Heart right ventricle (tissue), 16 donors: Measurements from ENCODE around the gene POLD1. TPM values are rescaled to one million over a fixed set of nuclear protein-coding genes. Genes with fewer than 3 reads are reported as not detected.
"Not testable (repeated sequence)": the region's sequence is repeated elsewhere in the genome, so short reads cannot be mapped to it uniquely, and the experiment has no call there.

Experiments used
- ATAC-seq, 8 donors: fragments of 200-7000 bp; cut with Tn5 transposase; one replicate each; pipeline ENCODE4 v1.9.1; 2020; ENCODE audit warnings: mild to moderate bottlenecking in 8 of 8, moderate library complexity in 8 of 8, moderate number of reproducible peaks in 1 of 8
- DNase-seq, 2 donors: peaks; one replicate each; pipeline ENCODE4 v3.0.0-alpha.2; 2020
- H3K27ac ChIP-seq, 10 donors: fragments of 200-600 bp; sonication (generic) in 2 of 10; one replicate each; pipeline versions ENCODE4 v1.5.0 to v1.8.0; 2020 to 2022; ENCODE audit warnings: mild to moderate bottlenecking in 3 of 10
- H3K27me3 ChIP-seq, 7 donors: fragments of 200-600 bp; one replicate each; pipeline ENCODE4 v1.8.0; 2021 to 2022; ENCODE audit warnings: mild to moderate bottlenecking in 2 of 7
- H3K36me3 ChIP-seq, 9 donors: fragments of 200-600 bp; sonication (generic) in 1 of 9; one replicate each; pipeline versions ENCODE4 v1.5.0 to v1.8.0; 2020 to 2022; ENCODE audit warnings: mild to moderate bottlenecking in 2 of 9
- H3K4me1 ChIP-seq, 9 donors: fragments of 200-600 bp; sonication (generic) in 1 of 9; one replicate each; pipeline versions ENCODE4 v1.5.0 to v1.8.0; 2020 to 2022; ENCODE audit warnings: mild to moderate bottlenecking in 4 of 9
- H3K4me3 ChIP-seq, 10 donors: fragments of 200-600 bp; sonication (generic) in 2 of 10; one replicate each; pipeline versions ENCODE4 v1.5.0 to v1.8.0; 2020 to 2022; ENCODE audit warnings: mild to moderate bottlenecking in 7 of 10, moderate library complexity in 2 of 10
- H3K9me3 ChIP-seq, 11 donors: fragments of 200-600 bp in 10 of 11; sonication (generic) in 2 of 11; one replicate each; pipeline versions ENCODE4 v1.5.0 to v1.8.0; 2013 to 2022; ENCODE audit warnings: mild to moderate bottlenecking in 2 of 11, control low read depth in 1 of 11, moderate library complexity in 1 of 11
- CTCF ChIP-seq, 9 donors: fragments of 200-600 bp; sonication (generic) in 2 of 9; IDR thresholded peaks; one replicate each; pipeline versions ENCODE4 v1.5.0 to v1.8.0; 2021 to 2022; ENCODE audit warnings: antibody characterized with exemption in 9 of 9, mild to moderate bottlenecking in 5 of 9, moderate library complexity in 1 of 9
- WGBS, 2 donors: extraction: QIAGEN DNeasy Blood & Tissue Kit; methylation state at CpG; one replicate each; pipeline ENCODE4 v1.1.7; 2013; ENCODE audit warnings: inconsistent platforms in 1 of 2; 5-methylcytosine and 5-hydroxymethylcytosine counted together
- intact Hi-C, 10 donors: fragments of 100-400 bp; cut with DNase I; formaldehyde crosslinking; loops; one replicate each; pipeline versions ENCODE4 v1.11.1 to v1.14.2; 2022
- polyA plus RNA-seq, 2 donors: library from polyadenylated mRNA; stranded (reverse); fragments of 200-250 nt; gene quantifications; one replicate each; pipeline ENCODE4 v1.2.3, GENCODE V29; 2013
- total RNA-seq, 10 donors: library from RNA; stranded (reverse); fragmentation: NEBNext Ultra II Directional in 3 of 10; extraction: Animal tissue kit (Norgen Biotek cat#: 25700) in 3 of 10; gene quantifications; one replicate each; pipeline versions ENCODE4 v1.2.1 to v1.2.4, GENCODE V29; 2021 to 2023
- donor health status: Arrhythmogenic right ventricular cardiomyopathy.
- donor health status: ischemic (EF 13 %, LVEDD 7.1; RV severe dilation, severe dysfunction).
- donor health status: healthy with polysubstance abuse.
- donor health status: DM: no; HTN: yes; CAD: no.
- donor health status: DM: no; HTN: no; CAD: no.
- donor health status: ischemic (EF 25% LVEDD 6.9; RV normal size, moderate dysfunction).
- donor health status: ischemic (EF 25% LVEDD 5.7; RV mildly dilated, moderate dysfunction).
- donor health status: healthy.
- donor health status: DM: yes; HTN: yes; CAD: no.
- donor health status: Ischemic cardiomyopathy.
- donor health status: ischemic (EF 35%, LVEDD 5.7; RV mildly dilated, moderate dysfunction).
- donor health status: nonischemic (EF 11% LVEDD 7.7; RV severe dilation, severe dysfunction).
- donor health status: DM: yes; HTN: yes; CAD: no.
- donor health status: PGD.
- donor health status: ischemic (EF 29% LVEDD 5.4; RV normal size, mild dysfunction).
- donor health status: nonischemic (EF 23%, LVEDD 6.1; RV moderate dilation, normal function).

Gene POLD1
- total and polyA plus RNA-seq, 12 donors: 4.2 to 28.3 (median 11.3) TPM

GRCh38 chr19:50341091-50341564 lies 43.0 kb upstream of the POLD1 start:
- peaks cover 0 to 4% (median 0%) of the 10 kb centered on the region in 7 donors for H3K27me3 ChIP-seq
- no peak for TF ChIP-seq CTCF (IDR thresholded peaks at IDR 0.05)
- intact Hi-C loops: no loop called here
- no peak overlapping the region for H3K27ac ChIP-seq
- no peak for DNase-seq
- peak in 4 of 8 donors; percentile 31 to 57 (median 50) for ATAC-seq
- H3K36me3 ChIP-seq: no peaks in the 10 kb centered on the region
- peaks cover 0 to 25% (median 0%) of the 10 kb centered on the region in 9 donors for H3K4me1 ChIP-seq
- 85 to 92% methylated on average over 3 of the region's 3 CpGs for WGBS, 2 donors
- H3K4me3 ChIP-seq: no peak overlapping the region
- peaks cover 0 to 19% (median 9%) of the 10 kb centered on the region in 11 donors for H3K9me3 ChIP-seq

GRCh38 chr19:50344661-50345318 lies 39.4 kb upstream of the POLD1 start:
- no peaks in the 10 kb centered on the region for H3K27me3 ChIP-seq
- WGBS, 2 donors: 69 to 75% methylated on average over 8 of the region's 8 CpGs
- H3K4me1 ChIP-seq: peaks cover 0 to 25% (median 0%) of the 10 kb centered on the region in 9 donors
- peak in 1 of 8 donors; percentile 29 for ATAC-seq
- no peak for DNase-seq
- intact Hi-C loops: no loop called here
- peaks cover 0 to 19% (median 9%) of the 10 kb centered on the region in 11 donors for H3K9me3 ChIP-seq
- TF ChIP-seq CTCF (IDR thresholded peaks at IDR 0.05): no peak
- no peak overlapping the region for H3K27ac ChIP-seq
- no peaks in the 10 kb centered on the region for H3K36me3 ChIP-seq
- H3K4me3 ChIP-seq: peak overlapping the region in 1 of 10 donors; percentile 11

GRCh38 chr19:50347089-50347581 lies 37.0 kb upstream of the POLD1 start:
- intact Hi-C loops, H3K4me1 ChIP-seq, DNase-seq, ATAC-seq, H3K4me3 ChIP-seq, H3K27me3 ChIP-seq, H3K27ac ChIP-seq, H3K36me3 ChIP-seq: not testable (repeated sequence)
- peaks cover 0 to 14% (median 9%) of the 10 kb centered on the region in 11 donors for H3K9me3 ChIP-seq
- WGBS, 2 donors: 77 to 78% methylated on average over 8 of the region's 8 CpGs

- H3K4me3 ChIP-seq: no peak overlapping the region
- H3K27ac ChIP-seq: no peak overlapping the region
- no peak for TF ChIP-seq CTCF (IDR thresholded peaks at IDR 0.05)
- peaks cover 0 to 10% (median 8%) of the 10 kb centered on the region in 11 donors for H3K9me3 ChIP-seq
- ATAC-seq (no peak), DNase-seq (no peak)
- no peaks in the 10 kb centered on the region for H3K36me3 ChIP-seq
- intact Hi-C loops: no loop called here
- H3K4me1 ChIP-seq: peaks cover 0 to 5% (median 0%) of the 10 kb centered on the region in 9 donors
- no peaks in the 10 kb centered on the region for H3K27me3 ChIP-seq
- WGBS, 2 donors: 60 to 62% methylated on average over 22 of the region's 22 CpGs
Measured at GRCh38 chr19:50349277-50350057, 34.7 kb upstream of the POLD1 start.
